ENCODE results near the gene LDHAL6B.
A peak's percentile ranks its signal among the peaks of the same experiment; 100 is the strongest.

LDHAL6B gene

DNA sequence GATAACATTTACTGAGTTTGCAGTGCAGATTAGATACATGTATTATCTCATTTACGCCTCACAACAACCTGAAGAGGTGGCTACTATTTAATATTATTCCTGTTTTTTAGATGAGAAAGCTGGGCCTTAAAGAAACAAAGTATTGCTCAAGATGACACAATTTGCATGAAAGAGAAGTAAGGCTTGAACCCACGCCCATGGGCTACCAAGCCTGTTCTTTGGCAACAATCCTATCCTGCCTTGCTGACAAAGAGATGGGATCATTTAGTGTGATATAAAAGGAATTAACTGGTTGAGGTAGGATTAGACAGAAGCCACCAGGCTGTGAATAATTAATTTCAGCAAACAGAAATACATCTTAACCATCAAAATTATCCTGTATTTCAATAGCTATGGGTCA is 9.2 kb upstream of the LDHAL6B start:
- POLR2A ChIA-PET (ENCODE audit: low non-redundant PET) = no interaction called here
- no peak for DNase-seq (ENCODE audit: low spot score)
- H3K27ac ChIP-seq = no peak overlapping the region
- TF ChIP-seq CTCF (conservative IDR thresholded peaks at IDR 0.05; ENCODE audit: low read depth) = no peak
- CTCF ChIA-PET = interaction anchor here (0.6 kb wide), 1 partner anchor 163 kb away, joined by 3 read pairs; no protein-coding TSS in a partner anchor

DNA sequence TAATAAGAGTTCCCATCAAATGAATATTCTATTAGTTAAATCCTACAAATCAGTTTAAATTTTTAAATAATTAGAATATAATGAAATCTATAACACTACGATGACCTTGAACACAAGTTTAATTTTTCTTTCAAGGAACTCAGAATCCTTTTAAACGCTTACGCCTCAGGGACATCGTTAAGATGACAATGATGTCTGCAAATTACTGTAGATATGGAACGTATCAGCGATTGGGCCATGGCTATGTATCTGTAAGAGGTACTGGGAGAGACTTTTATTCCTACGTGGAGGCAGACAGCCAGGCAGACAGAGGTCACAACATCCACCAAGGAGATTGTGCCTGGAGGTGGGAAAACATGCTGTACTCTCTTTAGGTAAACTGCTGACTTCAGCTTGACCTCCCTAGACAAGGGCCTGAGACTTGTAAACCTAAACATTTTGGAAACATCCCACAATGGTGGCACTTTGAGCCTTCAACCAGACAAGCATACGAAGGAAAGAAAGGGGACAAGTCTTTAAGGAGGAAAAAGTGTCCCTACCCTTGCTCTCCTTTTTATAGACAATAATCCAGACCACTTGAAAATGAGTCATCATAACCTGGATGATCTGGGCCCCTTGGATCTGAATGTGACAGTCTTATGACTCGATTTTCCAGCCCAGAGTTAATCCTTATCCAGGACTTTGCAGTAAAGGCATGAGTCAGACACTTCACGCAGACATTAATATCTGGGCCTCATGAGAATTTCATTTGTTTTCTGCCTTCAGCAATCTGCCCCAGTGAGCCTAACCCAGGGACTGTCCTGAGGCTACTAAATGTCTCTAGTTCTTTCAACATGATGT is 6.8 kb upstream of the LDHAL6B start:
- peak; percentile 40 for DNase-seq (ENCODE audit: low spot score)
- CTCF ChIA-PET = no interaction called here
- TF ChIP-seq CTCF (conservative IDR thresholded peaks at IDR 0.05; ENCODE audit: low read depth) = no peak
- H3K27ac ChIP-seq = peak overlapping the region; percentile 56
- POLR2A ChIA-PET (ENCODE audit: low non-redundant PET) = no interaction called here

DNA sequence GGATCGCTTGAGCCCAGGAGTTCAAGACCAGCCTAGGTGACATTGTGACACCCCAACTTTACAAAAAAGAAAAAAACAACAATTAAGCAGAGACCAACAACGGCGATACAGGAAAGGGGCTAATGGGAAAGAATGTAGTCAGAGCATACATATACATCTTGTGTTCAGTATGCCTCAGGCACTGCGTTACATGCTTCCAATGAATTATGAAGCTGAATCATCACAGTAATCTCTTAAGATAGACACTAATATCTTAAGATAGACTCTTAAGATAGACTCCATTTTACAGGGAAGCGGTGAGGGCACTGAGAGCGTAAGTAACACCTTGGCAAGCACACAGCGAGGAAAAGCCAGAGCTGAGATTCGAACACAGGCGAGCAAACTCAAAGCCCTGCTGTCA is 6.1 kb upstream of the LDHAL6B start:
- TF ChIP-seq CTCF (conservative IDR thresholded peaks at IDR 0.05; ENCODE audit: low read depth) = no peak
- peak overlapping the region; percentile 56 for H3K27ac ChIP-seq
- peak; percentile 22 for DNase-seq (ENCODE audit: low spot score)
- POLR2A ChIA-PET (ENCODE audit: low non-redundant PET) = no interaction called here
- CTCF ChIA-PET = no interaction called here

- POLR2A ChIA-PET (ENCODE audit: low non-redundant PET) = no interaction called here
- CTCF ChIA-PET = interaction anchor here (0.5 kb wide), 1 partner anchor 151 kb away, joined by 4 read pairs; no protein-coding TSS in a partner anchor
- TF ChIP-seq CTCF (conservative IDR thresholded peaks at IDR 0.05; ENCODE audit: low read depth) = no peak
Observed at GRCh38 chr15:59203008-59203407, 3.6 kb upstream of the LDHAL6B start.

GRCh38 chr15:59203657-59204056 is 3.0 kb upstream of the LDHAL6B start:
- POLR2A ChIA-PET (ENCODE audit: low non-redundant PET) = no interaction called here
- no peak for DNase-seq (ENCODE audit: low spot score)
- TF ChIP-seq CTCF (conservative IDR thresholded peaks at IDR 0.05; ENCODE audit: low read depth) = no peak
- CTCF ChIA-PET = interaction anchor here (0.6 to 0.7 kb wide), 2 partner anchors 36 to 247 kb away, joined by 3 to 4 read pairs; no protein-coding TSS in a partner anchor
- no peak overlapping the region for H3K27ac ChIP-seq

More at GRCh38 chr15:59203008-59203407, 3.6 kb upstream of the LDHAL6B start:
- no peak overlapping the region for H3K27ac ChIP-seq
- no peak for DNase-seq (ENCODE audit: low spot score)

- CTCF ChIA-PET = no interaction called here
- no peak for TF ChIP-seq CTCF (conservative IDR thresholded peaks at IDR 0.05; ENCODE audit: low read depth)
- POLR2A ChIA-PET (ENCODE audit: low non-redundant PET) = no interaction called here
- H3K27ac ChIP-seq = no peak overlapping the region
- no peak for DNase-seq (ENCODE audit: low spot score)
Observed at GRCh38 chr15:59205839-59206622, 612 bp upstream of the LDHAL6B start.
